D721Med (cell line): Measurements from ENCODE around the gene SGPP1.
A peak's percentile ranks its signal among the peaks of the same experiment; 100 is the strongest.

Source experiments
- DNase-seq: peaks from one replicate; pipeline ENCODE4 v3.0.0; 2011; ENCODE audit warnings: low spot score; ENCODE audit not compliant: insufficient read length
- FAIRE-seq: peaks from 2 replicates; lab custom pipeline; 2011; peaks lifted over from hg19 to GRCh38; lab: Jason Lieb, UNC
- TF ChIP-seq, protein P1 (sequence below): IDR thresholded peaks from 2 replicates; pipeline ENCODE4 v1.5.1; 2012; ENCODE audit warnings: mild to moderate bottlenecking, control low read depth; ENCODE audit not compliant: insufficient read depth; ENCODE audit errors: missing control alignments

The SGPP1 gene

DNA sequence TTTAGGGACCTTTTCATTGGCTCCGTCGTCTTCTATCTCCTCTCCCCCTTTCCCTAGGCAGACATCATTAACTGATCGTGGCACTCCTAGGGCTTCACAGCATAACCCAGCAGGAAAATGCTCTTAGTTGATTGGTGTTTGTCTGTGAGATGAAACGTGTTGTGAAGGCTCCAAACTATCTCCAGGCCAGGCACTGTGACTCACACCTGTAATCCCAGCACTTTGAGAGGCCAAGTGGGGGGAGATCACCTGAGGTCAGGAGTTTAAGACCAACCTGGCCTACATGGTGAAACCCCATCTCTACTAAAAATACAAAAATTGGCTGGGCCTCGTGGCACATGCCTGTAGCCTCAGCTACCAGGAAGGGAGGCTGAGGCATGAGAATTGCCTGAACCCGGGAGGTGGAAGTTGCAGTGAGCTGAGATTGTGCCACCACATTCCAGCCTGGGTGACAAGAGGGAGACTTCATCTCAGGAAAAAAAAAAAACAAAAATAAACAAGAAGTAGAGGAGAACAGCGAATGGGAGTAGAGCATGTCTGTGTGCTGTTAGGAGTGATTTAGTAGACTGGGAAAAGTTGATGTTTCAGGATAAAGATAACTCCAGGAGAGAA, 53.9 kb downstream of the SGPP1 start:
- DNase-seq (no peak), FAIRE-seq (no peak)
- TF ChIP-seq, protein P1, sequence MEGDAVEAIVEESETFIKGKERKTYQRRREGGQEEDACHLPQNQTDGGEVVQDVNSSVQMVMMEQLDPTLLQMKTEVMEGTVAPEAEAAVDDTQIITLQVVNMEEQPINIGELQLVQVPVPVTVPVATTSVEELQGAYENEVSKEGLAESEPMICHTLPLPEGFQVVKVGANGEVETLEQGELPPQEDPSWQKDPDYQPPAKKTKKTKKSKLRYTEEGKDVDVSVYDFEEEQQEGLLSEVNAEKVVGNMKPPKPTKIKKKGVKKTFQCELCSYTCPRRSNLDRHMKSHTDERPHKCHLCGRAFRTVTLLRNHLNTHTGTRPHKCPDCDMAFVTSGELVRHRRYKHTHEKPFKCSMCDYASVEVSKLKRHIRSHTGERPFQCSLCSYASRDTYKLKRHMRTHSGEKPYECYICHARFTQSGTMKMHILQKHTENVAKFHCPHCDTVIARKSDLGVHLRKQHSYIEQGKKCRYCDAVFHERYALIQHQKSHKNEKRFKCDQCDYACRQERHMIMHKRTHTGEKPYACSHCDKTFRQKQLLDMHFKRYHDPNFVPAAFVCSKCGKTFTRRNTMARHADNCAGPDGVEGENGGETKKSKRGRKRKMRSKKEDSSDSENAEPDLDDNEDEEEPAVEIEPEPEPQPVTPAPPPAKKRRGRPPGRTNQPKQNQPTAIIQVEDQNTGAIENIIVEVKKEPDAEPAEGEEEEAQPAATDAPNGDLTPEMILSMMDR, result no peak

DNA sequence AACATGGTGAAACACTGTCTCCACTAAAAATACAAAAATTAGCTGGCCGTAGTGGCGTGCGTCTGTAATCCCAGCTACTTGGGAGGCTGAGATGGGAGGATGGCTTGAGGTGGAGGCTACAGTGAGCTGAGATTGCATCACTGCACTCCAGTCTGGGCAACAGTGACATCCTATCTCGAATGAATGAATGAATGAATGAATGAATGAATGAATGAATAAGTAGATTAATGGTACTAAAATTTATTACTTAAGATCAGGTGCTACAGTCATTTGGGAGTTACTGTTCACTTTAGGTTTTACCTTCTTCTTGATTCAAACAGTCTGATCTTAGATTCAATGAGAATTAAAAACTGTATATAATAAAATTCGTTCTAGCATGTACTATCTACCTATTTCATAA, 54.6 kb downstream of the SGPP1 start:
- no peak for FAIRE-seq
- TF ChIP-seq, protein P1, result no peak
- no peak for DNase-seq

DNA sequence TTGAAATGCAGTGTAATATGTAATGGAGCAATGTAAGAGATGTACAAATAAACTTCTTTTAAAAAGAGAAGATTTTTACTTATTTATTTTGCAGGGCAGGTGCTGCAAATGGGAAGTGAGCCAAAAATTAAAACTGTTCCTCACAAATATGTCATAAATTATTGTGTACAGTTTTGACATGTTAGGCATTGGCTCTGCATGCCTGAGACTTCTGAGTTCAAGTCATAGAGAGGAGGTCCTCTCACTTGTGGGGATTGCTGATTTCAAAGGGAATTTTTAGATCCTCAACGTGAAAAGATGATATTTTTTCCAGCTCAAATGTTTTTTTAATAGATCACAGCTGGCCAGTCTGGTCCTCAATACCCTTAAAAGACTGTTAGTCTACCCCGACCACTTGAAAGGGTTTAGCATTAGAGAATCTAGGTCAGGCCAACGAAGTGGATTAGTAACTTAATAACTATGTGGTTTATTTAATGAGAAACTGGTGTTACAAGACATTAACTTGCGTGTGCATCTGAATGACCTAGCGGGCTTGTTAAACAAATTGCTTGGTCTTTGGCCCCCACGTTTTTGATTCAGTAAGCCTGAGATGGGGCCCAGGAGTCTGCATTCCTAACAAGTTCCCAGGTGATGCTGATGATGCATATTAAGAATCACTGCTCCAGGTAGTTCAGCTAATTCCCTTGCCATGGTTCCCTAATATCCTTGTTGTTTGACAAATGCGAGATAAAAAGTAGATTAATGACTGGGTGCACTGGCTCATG, 55.3 kb downstream of the SGPP1 start:
- FAIRE-seq (peak; percentile 87), DNase-seq (no peak)
- TF ChIP-seq, protein P1, result no peak

DNA sequence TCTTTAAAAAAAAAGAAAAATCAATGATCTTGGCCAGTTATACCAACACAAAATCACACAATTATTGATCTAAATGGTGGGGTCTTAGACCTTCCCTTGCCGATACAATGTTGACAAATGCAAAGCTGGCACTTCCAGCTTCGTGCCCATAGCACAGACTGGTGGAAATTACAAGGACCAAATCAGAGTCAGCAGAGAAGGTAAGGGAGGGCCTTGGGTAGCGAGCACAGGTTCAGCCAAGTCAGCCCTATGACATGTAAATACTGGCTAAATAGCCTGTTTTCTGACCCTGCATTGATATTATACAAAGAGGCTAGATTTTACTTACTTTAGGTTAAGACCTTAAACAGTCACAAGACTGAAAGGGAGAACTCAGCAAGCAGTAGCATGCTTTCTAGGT, 55.9 kb downstream of the SGPP1 start:
- DNase-seq (no peak), FAIRE-seq (peak; percentile 53)
- TF ChIP-seq, protein P1, result no peak

DNA sequence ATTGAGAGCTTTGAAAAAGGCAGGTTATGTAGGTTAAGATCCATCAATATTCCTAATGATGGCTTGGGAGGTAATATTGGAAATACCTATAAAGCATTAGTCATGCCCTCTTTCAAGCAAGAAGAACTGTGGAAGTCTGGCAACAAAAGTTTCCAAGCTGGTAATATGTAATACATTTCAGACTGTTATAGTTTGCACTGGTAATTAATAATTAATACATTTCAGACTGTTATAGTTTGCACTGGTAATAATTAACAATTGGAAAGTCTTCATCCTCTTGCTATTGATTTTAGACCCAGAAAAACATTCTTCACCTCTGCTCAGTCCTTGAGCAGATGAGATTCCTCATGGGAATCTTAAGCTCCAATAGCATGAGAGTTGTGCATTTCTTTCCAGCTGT, 57.2 kb downstream of the SGPP1 start:
- no peak for FAIRE-seq
- TF ChIP-seq, protein P1, result no peak
- no peak for DNase-seq

DNA sequence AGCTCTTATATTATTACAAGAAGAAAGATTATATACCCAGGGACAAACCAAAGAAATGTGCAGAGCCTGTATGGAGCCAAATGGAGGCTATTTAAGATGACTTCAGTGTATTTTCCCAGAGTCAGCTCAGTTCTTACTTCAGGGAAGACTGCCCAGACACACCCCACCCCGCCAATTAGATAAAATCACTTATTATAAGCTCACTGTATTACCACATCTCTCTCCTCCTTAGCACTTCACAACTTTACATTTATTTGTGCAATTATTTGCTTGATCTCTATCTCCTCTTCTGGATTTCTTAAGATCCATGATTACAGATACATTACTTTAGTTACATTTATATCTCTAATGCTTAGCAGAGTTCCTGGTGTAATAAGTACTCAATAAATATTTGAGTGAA, 61.5 kb downstream of the SGPP1 start:
- DNase-seq (no peak), FAIRE-seq (no peak)
- TF ChIP-seq, protein P1, result no peak
